ENCODE measurements around the gene SIN3B. TPM values are rescaled to one million over a fixed set of nuclear protein-coding genes. Genes with fewer than 3 reads are reported as not detected.

Gene SIN3B
- total RNA-seq, 1 donor from 2014 or later = 84.8 TPM

- Mint-ChIP-seq H3K9me3 (ENCODE audit: unreplicated experiment) (no peaks in the 10 kb centered on the region), H3K4me1 (ENCODE audit: unreplicated experiment) (peaks cover 6% of the 10 kb centered on the region), H3K4me3 (ENCODE audit: unreplicated experiment) (no peak overlapping the region), H3K36me3 (ENCODE audit: low read depth, unreplicated experiment) (no peaks in the 10 kb centered on the region), H3K27ac (ENCODE audit: unreplicated experiment) (no peak overlapping the region), H3K27me3 (ENCODE audit: unreplicated experiment) (peaks cover 3% of the 10 kb centered on the region)
- no peak for TF ChIP-seq CTCF (IDR thresholded peaks at IDR 0.05; ENCODE audit: unreplicated experiment)
- DNase-seq (ENCODE audit: low spot score) = no peak
Measured at GRCh38 chr19:16892868-16893685, 63.9 kb downstream of the SIN3B start.

GRCh38 chr19:16893686-16893989 lies 64.4 kb downstream of the SIN3B start:
- DNase-seq (ENCODE audit: low spot score) = no peak
- Mint-ChIP-seq H3K27ac (ENCODE audit: unreplicated experiment) (no peak overlapping the region), H3K9me3 (ENCODE audit: unreplicated experiment) (no peaks in the 10 kb centered on the region), H3K36me3 (ENCODE audit: low read depth, unreplicated experiment) (no peaks in the 10 kb centered on the region), H3K27me3 (ENCODE audit: unreplicated experiment) (peaks cover 9% of the 10 kb centered on the region), H3K4me1 (ENCODE audit: unreplicated experiment) (peaks cover 3% of the 10 kb centered on the region), H3K4me3 (ENCODE audit: unreplicated experiment) (no peak overlapping the region)
- TF ChIP-seq CTCF (IDR thresholded peaks at IDR 0.05; ENCODE audit: unreplicated experiment) = no peak

- TF ChIP-seq CTCF (IDR thresholded peaks at IDR 0.05; ENCODE audit: unreplicated experiment) = no peak
- no peak overlapping the region for H3K27ac Mint-ChIP-seq (ENCODE audit: unreplicated experiment)
- peaks cover 3% of the 10 kb centered on the region for H3K4me1 Mint-ChIP-seq (ENCODE audit: unreplicated experiment)
- no peak for DNase-seq (ENCODE audit: low spot score)
- H3K9me3 Mint-ChIP-seq (ENCODE audit: unreplicated experiment) = no peaks in the 10 kb centered on the region
- H3K36me3 Mint-ChIP-seq (ENCODE audit: low read depth, unreplicated experiment) = no peaks in the 10 kb centered on the region
- H3K4me3 Mint-ChIP-seq (ENCODE audit: unreplicated experiment) = no peak overlapping the region
- H3K27me3 Mint-ChIP-seq (ENCODE audit: unreplicated experiment) = peaks cover 10% of the 10 kb centered on the region
Measured at GRCh38 chr19:16894080-16894479, 64.9 kb downstream of the SIN3B start.

GRCh38 chr19:16895467-16896145 lies 66.4 kb downstream of the SIN3B start:
- H3K27me3 Mint-ChIP-seq (ENCODE audit: unreplicated experiment) = peaks cover 10% of the 10 kb centered on the region
- no peaks in the 10 kb centered on the region for H3K36me3 Mint-ChIP-seq (ENCODE audit: low read depth, unreplicated experiment)
- DNase-seq (ENCODE audit: low spot score) = no peak
- peak overlapping the region; percentile 63 for H3K27ac Mint-ChIP-seq (ENCODE audit: unreplicated experiment)
- H3K4me1 Mint-ChIP-seq (ENCODE audit: unreplicated experiment) = peaks cover 3% of the 10 kb centered on the region
- peak overlapping the region; percentile 35 for H3K4me3 Mint-ChIP-seq (ENCODE audit: unreplicated experiment)
- TF ChIP-seq CTCF (IDR thresholded peaks at IDR 0.05; ENCODE audit: unreplicated experiment) = no peak
- no peaks in the 10 kb centered on the region for H3K9me3 Mint-ChIP-seq (ENCODE audit: unreplicated experiment)

Measured in endothelial cell (in vitro differentiated cells).